GM19023 (cell line): ENCODE measurements around the gene ENG.
"Not testable (repeated sequence)": the region's sequence is repeated elsewhere in the genome, so short reads cannot be mapped to it uniquely, and the experiment has no call there.

Experiments
- ATAC-seq: cut with Tn5 transposase; IDR thresholded peaks from one replicate; pipeline ENCODE4 v1.9.1; 2021; ENCODE audit warnings: mild to moderate bottlenecking, moderate library complexity; ENCODE audit not compliant: unreplicated experiment

The ENG gene

GRCh38 chr9:127846443-127847177 lies 7.8 kb downstream of the ENG start:
- no peak for ATAC-seq

DNA sequence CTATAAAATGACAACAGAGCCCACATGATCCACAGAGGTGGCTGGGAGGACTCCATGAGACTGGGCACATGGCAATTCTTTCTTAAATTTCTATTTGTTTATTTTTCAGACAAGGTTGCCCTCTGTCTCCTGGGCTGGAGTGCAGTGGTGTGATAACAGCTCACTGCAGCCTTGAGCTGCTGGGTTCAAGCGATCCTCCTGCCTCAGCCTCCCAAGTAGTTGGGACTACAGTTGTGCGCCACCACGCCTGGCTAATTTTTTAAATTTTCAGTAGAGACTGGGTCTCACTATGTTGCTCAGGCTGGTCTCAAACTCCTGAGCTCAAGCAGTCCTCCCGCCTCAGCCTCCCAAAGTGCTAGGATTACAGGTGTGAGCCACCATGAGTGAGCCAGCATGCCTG lies 8.8 kb downstream of the ENG start:
- ATAC-seq, result not testable (repeated sequence)

DNA sequence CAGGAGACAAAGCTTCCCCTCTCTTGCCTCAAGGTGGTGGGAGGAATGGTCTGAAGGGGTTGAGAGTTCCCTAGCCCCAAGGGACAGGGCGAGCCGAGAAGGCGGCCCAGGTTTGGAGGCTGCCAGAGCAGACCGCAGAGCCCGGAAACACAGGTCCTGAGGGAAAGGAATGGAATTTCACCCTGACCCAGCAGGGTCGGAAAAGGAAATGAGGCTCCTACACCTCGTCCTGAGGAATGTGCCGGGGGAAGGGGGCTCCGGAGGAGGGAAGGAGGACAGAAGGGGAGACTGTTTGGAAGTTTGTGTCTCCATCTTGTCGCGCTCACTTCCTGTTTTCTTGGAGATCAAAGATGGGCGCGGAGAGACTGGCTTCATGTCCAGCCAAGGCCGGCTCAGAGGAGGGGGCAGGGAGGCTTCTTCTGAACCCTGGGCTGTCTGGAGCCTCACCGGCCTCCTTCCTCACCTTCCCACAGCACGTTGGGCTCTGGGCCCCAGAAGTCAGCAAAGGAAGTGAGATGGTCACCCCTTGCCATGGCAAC lies 9.6 kb downstream of the ENG start:
- ATAC-seq, result no peak

- no peak for ATAC-seq
Observed at GRCh38 chr9:127841087-127841835, 13.2 kb downstream of the ENG start.

DNA sequence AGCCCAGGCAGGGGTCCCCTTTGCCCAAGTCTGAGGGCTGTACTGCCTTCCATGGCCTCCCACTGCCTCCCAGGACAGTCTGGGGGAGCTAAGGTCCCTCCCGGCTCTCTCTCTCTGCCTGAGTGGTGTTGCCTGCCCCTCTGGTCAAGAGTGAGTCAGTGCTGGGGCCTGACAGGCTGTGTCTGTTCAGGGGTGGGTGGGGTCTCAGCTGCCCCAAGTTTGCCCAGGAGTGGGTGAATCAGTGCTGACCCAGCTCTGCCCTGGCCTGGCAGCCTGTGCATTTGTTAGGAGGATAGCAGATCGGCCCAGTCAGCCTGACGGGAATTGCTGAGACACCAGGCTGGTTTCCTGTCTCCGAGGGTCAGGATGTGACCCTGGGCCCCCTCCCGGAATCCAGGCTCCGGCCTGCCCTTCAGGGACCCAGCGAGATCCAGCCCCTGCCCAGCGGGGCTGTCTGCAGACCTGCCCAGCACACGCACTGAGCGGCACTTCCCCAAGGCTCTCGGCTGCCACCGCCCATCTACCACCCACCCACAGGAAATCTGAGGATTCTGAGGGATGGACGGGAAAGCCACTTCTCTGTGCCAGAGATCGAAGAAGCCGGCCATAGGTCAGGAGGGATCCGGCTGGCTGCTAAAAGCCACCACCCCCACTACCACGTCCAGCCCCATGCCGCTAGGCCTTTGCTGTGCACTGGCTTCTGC lies 15.9 kb downstream of the ENG start:
- ATAC-seq, result no peak

DNA sequence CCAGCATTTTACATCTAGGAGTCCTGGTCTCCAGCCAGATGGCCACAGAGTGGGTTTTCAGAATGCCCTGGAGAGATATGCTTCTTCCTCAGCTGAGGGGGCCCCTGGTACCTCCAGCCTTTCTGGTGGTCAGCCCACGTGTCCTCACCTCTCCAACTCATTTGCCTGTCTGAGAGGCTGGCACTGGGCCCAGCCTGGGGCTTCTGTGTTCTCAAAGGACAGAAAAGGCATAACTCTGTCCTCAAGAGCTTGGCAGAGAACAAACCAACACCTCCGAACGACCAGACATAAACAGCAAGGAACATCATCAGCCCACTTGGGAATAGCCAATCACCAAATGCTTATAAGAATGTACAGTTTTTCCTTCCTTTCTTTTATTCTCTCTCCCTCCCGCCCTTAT lies 17.1 kb downstream of the ENG start:
- no peak for ATAC-seq

- ATAC-seq, result not testable (repeated sequence)
Observed at GRCh38 chr9:127836561-127836960, 17.9 kb downstream of the ENG start.

GRCh38 chr9:127835991-127836516 lies 18.4 kb downstream of the ENG start:
- ATAC-seq, result no peak

GRCh38 chr9:127833555-127833954 lies 20.9 kb downstream of the ENG start:
- no peak for ATAC-seq

DNA sequence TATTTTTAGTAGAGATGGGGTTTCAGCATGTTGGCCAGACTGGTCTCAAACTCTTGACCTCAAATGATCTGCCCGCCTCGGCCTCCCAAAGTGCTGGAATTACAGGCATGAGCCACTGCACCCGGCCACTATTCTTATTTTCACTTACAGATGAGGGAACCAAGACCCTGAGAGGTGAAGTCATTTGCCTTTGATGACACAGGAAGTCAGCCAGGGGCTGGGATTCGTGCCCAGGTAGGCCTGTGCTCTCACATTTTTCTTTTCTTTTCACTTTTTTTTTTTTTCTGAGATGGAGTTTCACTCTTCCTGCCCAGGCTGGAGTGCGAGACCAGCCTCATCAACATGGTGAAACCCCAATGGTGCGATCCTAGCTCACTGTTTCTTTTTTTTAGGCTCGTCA lies 22.2 kb downstream of the ENG start:
- no peak for ATAC-seq

DNA sequence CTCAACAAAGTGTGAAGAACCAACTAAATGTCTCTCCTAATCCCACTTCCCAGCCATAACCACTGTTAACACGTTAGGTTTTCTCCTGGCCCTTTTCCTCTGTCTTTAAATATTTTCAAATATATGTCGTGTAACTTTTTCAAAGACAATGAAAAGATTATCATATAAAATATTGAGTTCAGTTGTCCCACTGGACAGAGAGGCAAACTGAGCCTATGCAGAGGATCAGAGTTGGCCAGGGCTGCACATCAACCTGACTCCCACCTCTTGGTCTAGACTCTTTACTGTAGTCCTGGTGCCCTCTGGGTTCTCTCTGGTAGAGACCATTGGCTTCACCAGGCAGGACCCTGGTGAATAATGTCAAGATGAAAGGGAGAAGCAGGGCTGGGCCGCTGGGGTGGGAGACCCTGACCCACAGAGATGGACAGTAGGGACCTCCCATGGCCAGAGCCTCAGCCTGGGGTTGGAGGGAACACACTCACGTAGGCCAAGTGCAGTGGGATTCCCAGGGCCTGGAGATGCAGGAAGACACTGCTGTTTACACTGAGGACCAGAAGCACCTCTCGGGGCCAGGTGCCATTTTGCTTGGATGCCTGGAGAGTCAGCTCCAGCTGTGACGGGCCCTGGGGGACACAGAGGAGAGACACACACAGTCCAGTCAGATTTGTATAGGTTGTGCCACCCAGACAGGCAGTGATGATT lies 25.1 kb downstream of the ENG start:
- ATAC-seq, result no peak

GRCh38 chr9:127828262-127829031 lies 26.0 kb downstream of the ENG start:
- ATAC-seq, result no peak

- no peak for ATAC-seq
Observed at GRCh38 chr9:127826253-127826913, 28.1 kb downstream of the ENG start.

DNA sequence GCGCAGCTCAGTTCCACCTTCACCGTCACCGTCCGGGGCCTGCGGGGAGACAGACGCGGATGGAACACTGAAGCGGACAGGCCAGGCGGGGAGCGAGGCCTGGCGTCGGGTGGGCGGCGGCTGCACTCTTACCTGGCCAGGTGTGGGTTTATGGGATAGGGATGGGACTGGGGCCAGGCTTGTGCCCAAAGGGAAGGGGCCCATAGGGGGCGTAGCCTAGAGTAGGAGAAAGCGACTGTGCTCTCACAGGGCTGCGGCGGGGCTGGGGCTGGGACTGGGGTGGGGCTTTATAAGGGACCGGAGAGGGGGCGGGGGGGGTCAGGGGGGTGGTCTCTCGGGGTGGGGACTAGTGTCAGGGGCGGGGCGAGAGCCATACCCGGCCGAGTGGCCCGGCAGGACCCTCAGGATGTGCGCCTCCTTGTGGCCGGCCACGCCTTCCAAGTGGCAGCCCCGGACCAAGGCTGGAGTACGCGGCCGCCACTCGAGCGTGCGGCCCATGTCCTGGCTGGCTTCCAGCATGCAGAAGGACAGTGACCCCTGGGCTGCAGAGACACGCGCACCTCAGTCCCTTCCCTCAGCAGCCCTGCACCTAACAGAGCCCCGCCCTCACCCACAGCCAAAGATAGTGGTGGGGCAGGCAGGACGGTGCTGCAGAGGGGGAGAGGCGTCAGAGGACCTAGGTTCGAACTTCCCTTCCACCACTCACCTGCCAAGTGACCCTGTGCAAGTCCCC lies 29.0 kb downstream of the ENG start:
- no peak for ATAC-seq

- ATAC-seq, result no peak
Observed at GRCh38 chr9:127822108-127822507, 32.4 kb downstream of the ENG start.

GRCh38 chr9:127818574-127818973 lies 35.9 kb downstream of the ENG start:
- ATAC-seq, result no peak

- ATAC-seq, result no peak
Observed at GRCh38 chr9:127817881-127818434, 36.5 kb downstream of the ENG start.

GRCh38 chr9:127816728-127817127 lies 37.7 kb downstream of the ENG start:
- ATAC-seq, result no peak

- no peak for ATAC-seq
Observed at GRCh38 chr9:127816362-127816725, 38.1 kb downstream of the ENG start.
